ENCODE results near the gene PUM2. TPM values are rescaled to one million over a fixed set of nuclear protein-coding genes. Genes with fewer than 3 reads are reported as not detected.
"Not testable (repeated sequence)": the region's sequence is repeated elsewhere in the genome, so short reads cannot be mapped to it uniquely, and the experiment has no call there.

The PUM2 gene
- total RNA-seq, 1 donor from 2014 or later = 112 TPM

- intact Hi-C loops (cut with DNase I) = no loop called here
Observed at GRCh38 chr2:20281876-20282275, 68.8 kb downstream of the PUM2 start.

GRCh38 chr2:20273042-20273441, 77.6 kb downstream of the PUM2 start:
- Histone ChIP-seq H3K4me1 (no peaks in the 10 kb centered on the region), H3K9me3 (no peaks in the 10 kb centered on the region), H3K4me3 (no peak overlapping the region), H3K27ac (no peak overlapping the region), H3K27me3 (ENCODE audit: low read depth) (no peaks in the 10 kb centered on the region), H3K36me3 (peaks cover 51% of the 10 kb centered on the region)
- TF ChIP-seq CTCF (IDR thresholded peaks at IDR 0.05) = no peak
- no peak for DNase-seq
- ATAC-seq = no peak
- intact Hi-C loops (cut with DNase I) = no loop called here

More at GRCh38 chr2:20281876-20282275, 68.8 kb downstream of the PUM2 start:
- no peak for DNase-seq
- H3K9me3 ChIP-seq = no peaks in the 10 kb centered on the region
- H3K36me3 ChIP-seq = peaks cover 91% of the 10 kb centered on the region
- no peaks in the 10 kb centered on the region for H3K4me1 ChIP-seq
- no peak overlapping the region for H3K27ac ChIP-seq
- no peak overlapping the region for H3K4me3 ChIP-seq
- ATAC-seq = no peak
- no peak for TF ChIP-seq CTCF (IDR thresholded peaks at IDR 0.05)
- no peaks in the 10 kb centered on the region for H3K27me3 ChIP-seq (ENCODE audit: low read depth)

GRCh38 chr2:20268317-20268716, 82.3 kb downstream of the PUM2 start:
- DNase-seq; H3K27me3 ChIP-seq (ENCODE audit: low read depth); H3K9me3 ChIP-seq; H3K27ac ChIP-seq; H3K4me3 ChIP-seq; intact Hi-C loops (cut with DNase I); ATAC-seq; H3K4me1 ChIP-seq: not testable (repeated sequence)
- H3K36me3 ChIP-seq = peaks cover 44% of the 10 kb centered on the region

- no peak for TF ChIP-seq CTCF (IDR thresholded peaks at IDR 0.05)
- Histone ChIP-seq H3K27me3 (ENCODE audit: low read depth) (no peaks in the 10 kb centered on the region), H3K9me3 (no peaks in the 10 kb centered on the region), H3K36me3 (peaks cover 44% of the 10 kb centered on the region), H3K27ac (no peak overlapping the region), H3K4me1 (no peaks in the 10 kb centered on the region), H3K4me3 (no peak overlapping the region)
- no peak for ATAC-seq
- intact Hi-C loops (cut with DNase I) = no loop called here
- DNase-seq = no peak
Observed at GRCh38 chr2:20267529-20267928, 83.1 kb downstream of the PUM2 start.

GRCh38 chr2:20264629-20265028, 86.0 kb downstream of the PUM2 start:
- no peaks in the 10 kb centered on the region for H3K4me1 ChIP-seq
- no peak overlapping the region for H3K27ac ChIP-seq
- DNase-seq (no peak), ATAC-seq (no peak)
- no peak for TF ChIP-seq CTCF (IDR thresholded peaks at IDR 0.05)
- peaks cover 58% of the 10 kb centered on the region for H3K36me3 ChIP-seq
- H3K4me3 ChIP-seq = no peak overlapping the region
- H3K27me3 ChIP-seq (ENCODE audit: low read depth) = no peaks in the 10 kb centered on the region
- intact Hi-C loops (cut with DNase I) = no loop called here
- no peaks in the 10 kb centered on the region for H3K9me3 ChIP-seq

GRCh38 chr2:20257411-20257810, 93.2 kb downstream of the PUM2 start:
- Histone ChIP-seq H3K27me3 (ENCODE audit: low read depth) (no peaks in the 10 kb centered on the region), H3K4me3 (no peak overlapping the region), H3K27ac (no peak overlapping the region), H3K4me1 (no peaks in the 10 kb centered on the region), H3K36me3 (peaks cover 92% of the 10 kb centered on the region), H3K9me3 (no peaks in the 10 kb centered on the region)
- no peak for TF ChIP-seq CTCF (IDR thresholded peaks at IDR 0.05)
- ATAC-seq (no peak), DNase-seq (no peak)
- intact Hi-C loops (cut with DNase I) = no loop called here

Data from lower lobe of right lung (tissue), 2 donors.